ENCODE measurements around the gene SHB.
"Not testable (repeated sequence)": the region's sequence is repeated elsewhere in the genome, so short reads cannot be mapped to it uniquely, and the experiment has no call there.

Gene SHB

DNA sequence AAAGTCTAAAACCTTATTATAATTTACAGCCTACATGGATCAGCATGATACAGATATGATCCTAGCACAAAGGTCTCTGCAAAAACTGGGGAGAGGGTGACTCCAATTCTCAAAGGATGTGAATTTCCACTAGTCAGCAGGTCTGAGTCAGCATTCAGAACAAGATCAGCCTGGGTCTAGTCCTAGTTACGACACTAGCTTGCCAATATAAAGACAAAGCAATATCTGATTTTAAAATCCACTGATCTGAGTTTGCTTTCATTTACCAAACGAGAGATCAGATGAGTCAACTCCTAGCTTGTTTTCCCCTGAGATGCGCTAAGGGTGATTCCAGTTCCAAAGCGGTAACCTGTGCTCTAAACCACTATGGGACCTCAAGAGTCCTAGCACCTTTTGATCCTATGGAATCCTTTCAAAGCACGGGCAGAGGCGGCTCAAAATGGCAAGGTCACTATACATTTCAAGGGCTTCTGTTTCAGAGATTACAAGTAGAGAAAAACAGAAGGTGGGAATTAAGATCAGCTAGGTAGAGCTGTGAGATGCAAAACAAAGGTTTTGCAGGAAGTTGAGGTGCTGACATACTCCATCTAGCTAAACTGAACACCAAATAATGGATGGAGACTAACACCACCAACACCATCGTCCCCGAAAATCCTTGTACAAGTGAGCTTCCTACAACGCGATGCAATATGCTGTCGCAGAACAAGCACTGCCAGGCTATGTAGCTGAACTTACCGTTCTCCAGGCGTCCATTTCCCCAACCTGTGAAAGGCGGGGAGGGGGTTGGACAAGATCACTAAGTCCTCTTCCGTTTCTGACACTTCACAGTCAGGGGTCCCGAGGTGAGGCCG lies 166.0 kb downstream of the SHB start:
- no peak for DNase-seq (ENCODE audit: low read depth)

DNA sequence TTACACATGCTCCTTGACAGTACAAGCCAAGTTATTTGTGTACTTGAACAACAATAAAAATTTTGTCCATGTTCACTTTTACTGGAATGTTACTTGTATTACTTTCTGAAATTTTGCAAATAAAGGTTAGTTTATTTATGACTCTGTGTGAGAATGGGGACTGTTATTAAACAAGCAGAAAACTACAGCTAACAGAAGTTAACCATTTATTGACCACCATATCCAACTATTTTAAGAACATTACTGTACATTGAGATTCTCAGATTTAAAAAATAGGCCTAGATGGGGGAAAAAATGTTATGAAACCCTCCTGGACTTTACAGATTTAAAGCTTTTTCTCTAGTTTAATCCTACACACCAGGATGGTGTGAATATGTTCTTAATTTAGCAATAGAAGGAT lies 166.9 kb downstream of the SHB start:
- DNase-seq (ENCODE audit: low read depth), result no peak

DNA sequence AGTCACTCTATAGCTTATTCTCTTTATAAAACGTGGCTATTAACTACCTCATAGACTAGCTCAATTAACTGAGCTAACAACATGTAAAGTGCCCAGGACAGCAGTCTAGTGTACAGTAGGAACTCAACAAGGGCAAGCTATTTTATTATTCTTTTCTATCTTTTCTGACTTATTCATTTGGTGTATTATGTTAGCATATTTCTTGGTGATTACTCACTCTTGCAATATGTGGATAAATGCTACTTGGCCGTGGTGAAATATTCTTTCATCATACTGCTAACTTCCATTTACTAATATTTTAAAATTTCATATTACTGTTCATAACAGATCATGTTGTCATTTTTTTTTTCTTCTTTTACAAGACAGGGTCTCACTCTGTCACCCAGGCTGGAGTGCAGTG lies 170.0 kb downstream of the SHB start:
- no peak for DNase-seq (ENCODE audit: low read depth)

DNA sequence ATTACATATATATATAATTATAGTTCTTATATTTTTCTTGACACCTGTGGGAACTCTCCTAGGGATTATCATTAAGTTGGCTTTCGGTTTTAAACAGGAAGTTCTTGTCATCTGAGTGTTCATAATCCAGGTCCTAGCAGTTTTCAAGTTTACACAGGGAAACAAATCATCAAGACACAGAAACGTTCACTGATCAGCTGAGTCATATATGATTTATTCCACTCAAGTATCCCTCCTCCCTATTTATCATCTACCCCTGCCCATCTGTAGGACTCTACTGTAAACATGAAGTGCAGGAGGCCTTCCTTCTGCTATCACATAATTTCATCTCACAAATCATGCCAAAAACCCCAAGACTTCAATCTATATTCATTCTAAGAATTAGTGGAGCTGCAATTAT lies 171.4 kb downstream of the SHB start:
- no peak for DNase-seq (ENCODE audit: low read depth)

GRCh38 chr9:37892063-37892462 lies 177.0 kb downstream of the SHB start:
- no peak for DNase-seq (ENCODE audit: low read depth)

DNA sequence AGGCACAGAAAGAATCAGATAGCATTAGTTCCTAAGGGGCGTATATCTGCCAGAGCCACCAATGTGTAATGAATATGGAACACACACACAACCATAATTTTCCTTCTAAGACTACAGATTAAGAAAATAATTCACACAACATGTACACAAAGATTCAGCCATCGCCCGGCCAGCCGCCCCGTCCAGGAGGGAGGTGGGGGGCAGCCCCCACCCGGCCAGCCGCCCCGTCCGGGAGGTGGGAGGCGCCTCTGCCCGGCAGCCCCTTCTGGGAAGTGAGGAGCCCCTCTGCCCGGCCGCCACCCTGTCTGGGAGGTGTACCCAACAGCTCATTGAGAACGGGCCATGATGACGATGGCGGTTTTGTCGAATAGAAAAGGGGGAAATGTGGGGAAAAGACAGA lies 178.0 kb downstream of the SHB start:
- not testable (repeated sequence) for DNase-seq (ENCODE audit: low read depth)

- DNase-seq (ENCODE audit: low read depth), result no peak
Measured at GRCh38 chr9:37889536-37889935, 179.5 kb downstream of the SHB start.

GRCh38 chr9:37887977-37888583 lies 180.9 kb downstream of the SHB start:
- not testable (repeated sequence) for DNase-seq (ENCODE audit: low read depth)

- DNase-seq (ENCODE audit: low read depth), result no peak
Measured at GRCh38 chr9:37880916-37881479, 188.0 kb downstream of the SHB start.

DNA sequence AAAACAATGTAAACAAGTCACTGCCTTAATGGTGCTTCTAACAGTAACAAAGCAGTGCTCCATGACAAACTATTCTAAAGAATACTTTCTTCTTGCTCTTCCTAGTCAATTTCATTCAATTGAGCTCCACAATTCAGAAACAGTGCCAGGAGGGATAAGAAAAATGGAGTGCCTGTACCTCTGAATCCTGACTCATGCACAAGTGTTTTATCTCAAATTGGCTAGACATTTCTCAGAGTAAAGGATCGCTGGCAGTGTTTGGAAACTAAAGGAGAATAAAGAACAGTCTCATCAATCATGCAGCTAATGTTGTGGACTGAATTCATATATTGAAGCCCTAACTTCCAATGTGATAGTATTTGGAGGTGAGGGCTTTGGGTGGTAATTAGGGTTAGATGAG lies 192.7 kb downstream of the SHB start:
- DNase-seq (ENCODE audit: low read depth), result no peak

DNA sequence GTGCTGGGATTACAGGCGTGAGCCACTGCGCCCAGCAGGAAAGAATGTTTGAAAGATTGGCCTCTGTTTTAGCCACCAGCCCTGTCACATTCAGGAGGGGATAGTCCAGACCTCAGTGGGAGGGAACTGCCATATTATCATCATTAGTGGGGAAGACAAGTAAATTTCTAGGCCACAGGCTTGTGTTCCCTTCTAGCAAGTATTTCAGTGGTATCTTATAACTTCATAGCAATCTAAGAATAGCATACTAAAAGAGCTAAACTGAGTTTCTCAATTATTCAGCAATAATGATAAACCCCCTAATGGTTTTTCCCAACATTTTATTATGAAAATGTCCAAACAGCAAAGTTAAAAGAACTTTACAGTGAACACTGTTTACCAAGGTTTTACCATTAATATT lies 195.1 kb downstream of the SHB start:
- DNase-seq (ENCODE audit: low read depth), result no peak

DNA sequence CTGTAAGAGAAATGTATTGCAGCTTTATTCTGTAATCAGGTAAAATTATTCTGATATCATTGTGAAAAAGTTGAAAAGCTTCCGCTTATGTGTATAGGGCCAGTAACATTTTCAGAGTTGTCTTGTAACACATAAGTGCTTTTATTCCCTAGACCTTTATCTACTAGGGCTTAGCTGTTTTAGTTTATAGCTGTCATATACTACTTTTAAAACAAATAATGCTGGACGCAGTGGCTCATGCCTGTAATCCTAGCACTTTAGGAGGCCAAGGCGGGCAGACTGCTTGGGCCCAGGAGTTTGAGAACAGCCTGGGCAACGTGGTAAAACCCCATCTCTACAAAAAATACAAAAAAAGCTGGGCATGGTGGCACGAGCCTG lies 198.2 kb downstream of the SHB start:
- DNase-seq (ENCODE audit: low read depth), result no peak

DNA sequence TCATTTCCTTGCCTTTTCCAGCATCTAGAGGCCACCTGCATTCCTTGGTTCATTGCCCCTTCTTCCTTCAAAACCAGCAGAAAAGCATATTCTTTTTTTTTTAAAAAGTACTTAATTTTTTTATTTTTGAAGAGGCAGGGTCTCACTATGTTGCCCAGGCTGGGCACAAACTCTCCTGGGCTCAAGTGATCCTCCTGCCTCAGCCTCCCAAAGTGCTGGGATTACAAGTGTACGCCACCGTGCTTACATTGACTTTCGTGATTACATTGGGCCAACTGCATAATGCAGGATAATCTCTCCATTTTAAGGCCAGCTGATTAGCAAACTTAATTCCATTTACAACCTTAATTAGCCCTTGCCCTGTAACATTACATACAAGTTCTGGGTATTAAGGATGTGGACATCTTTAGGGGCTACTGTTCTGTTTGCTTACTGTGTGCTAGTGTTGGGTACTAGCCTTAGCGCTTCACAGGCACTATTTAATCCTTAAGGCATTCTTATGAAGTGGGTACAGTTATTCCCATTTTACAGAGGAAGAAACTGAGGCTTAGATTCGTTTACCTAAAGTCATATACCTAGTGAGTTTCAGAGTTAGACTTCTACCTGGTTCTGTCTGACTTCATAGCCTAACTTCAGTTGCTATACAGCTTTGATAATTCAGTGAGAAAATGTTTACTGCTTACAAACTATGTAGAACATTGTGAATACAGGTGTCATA lies 198.8 kb downstream of the SHB start:
- no peak for DNase-seq (ENCODE audit: low read depth)

All from HS-27A (cell line).